Measurements from ENCODE around the gene XRN2.

The XRN2 gene

DNA sequence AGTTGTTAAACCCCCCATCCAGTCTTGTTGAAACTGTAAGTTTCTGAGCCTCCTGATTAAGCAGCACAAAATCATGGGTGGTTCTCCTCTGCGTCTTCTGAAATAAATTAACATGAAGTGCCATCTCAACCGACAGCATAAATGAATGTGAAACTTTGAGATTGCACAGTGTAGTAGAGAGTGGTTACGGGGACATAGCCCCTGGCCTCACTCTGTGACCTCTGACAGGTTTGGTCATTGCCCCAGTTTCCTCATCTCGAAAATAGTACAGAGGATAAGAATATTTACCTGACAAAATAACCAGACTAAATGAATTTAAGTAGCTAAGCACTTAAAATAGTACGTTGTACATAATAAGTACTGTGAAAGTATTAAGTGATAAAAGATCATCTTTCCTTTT lies 75.1 kb downstream of the XRN2 start:
- Histone ChIP-seq H3K36me3 (ENCODE audit: control insufficient read depth, insufficient read depth, low read length) (no peaks in the 10 kb centered on the region), H3K9ac (ENCODE audit: low read depth, low read length) (no peak overlapping the region), H3K4me1 (ENCODE audit: control insufficient read depth, insufficient read depth, low read length) (no peaks in the 10 kb centered on the region), H3K27me3 (ENCODE audit: control insufficient read depth, insufficient read depth, low read length) (no peaks in the 10 kb centered on the region), H3K9me3 (ENCODE audit: control insufficient read depth, insufficient read depth, low read length) (no peaks in the 10 kb centered on the region), H3K4me3 (ENCODE audit: low read depth, low read length) (no peak overlapping the region)

DNA sequence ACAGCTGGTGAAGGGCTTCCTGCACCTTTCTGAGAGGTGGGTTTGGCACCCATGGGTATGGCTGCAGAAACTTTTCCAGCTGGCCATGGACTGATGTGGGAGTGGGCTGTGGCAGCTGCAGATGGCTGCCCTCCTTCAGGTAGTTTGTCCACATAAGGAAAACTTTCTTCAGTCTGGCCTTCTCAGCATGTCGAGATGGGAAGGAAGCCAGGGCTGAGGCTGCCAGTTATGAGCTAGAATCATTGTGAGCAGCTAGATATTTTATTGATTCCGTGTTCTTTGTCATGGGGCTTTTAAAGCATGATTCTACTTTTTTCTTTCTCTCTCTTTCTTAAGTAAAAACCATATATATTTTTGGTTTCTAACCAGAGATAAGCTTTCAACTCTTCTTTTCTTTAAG lies 77.6 kb downstream of the XRN2 start:
- Histone ChIP-seq H3K4me3 (ENCODE audit: low read depth, low read length) (no peak overlapping the region), H3K9ac (ENCODE audit: low read depth, low read length) (no peak overlapping the region), H3K9me3 (ENCODE audit: control insufficient read depth, insufficient read depth, low read length) (no peaks in the 10 kb centered on the region), H3K4me1 (ENCODE audit: control insufficient read depth, insufficient read depth, low read length) (no peaks in the 10 kb centered on the region), H3K36me3 (ENCODE audit: control insufficient read depth, insufficient read depth, low read length) (no peaks in the 10 kb centered on the region), H3K27me3 (ENCODE audit: control insufficient read depth, insufficient read depth, low read length) (no peaks in the 10 kb centered on the region)

DNA sequence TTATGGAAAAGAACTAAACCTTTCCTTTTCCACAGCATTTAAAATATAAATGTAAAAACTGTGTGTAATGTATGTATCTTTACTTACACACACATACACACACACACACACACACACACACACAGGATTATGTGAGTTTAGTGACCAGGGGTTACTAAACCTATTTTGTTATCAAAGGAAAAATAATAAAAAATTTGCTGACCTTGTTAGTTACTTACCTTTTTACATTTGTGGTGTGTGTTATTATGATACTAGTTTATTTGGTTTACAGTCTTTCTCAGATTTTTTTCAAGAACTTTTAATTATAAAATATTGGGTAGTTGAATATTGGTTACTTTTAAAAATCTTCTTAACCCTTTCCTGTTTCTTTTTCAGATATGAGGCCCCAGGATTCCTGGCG lies 78.5 kb downstream of the XRN2 start:
- Histone ChIP-seq H3K4me3 (ENCODE audit: low read depth, low read length) (no peak overlapping the region), H3K36me3 (ENCODE audit: control insufficient read depth, insufficient read depth, low read length) (no peaks in the 10 kb centered on the region), H3K9ac (ENCODE audit: low read depth, low read length) (no peak overlapping the region), H3K27me3 (ENCODE audit: control insufficient read depth, insufficient read depth, low read length) (no peaks in the 10 kb centered on the region), H3K4me1 (ENCODE audit: control insufficient read depth, insufficient read depth, low read length) (no peaks in the 10 kb centered on the region), H3K9me3 (ENCODE audit: control insufficient read depth, insufficient read depth, low read length) (no peaks in the 10 kb centered on the region)

DNA sequence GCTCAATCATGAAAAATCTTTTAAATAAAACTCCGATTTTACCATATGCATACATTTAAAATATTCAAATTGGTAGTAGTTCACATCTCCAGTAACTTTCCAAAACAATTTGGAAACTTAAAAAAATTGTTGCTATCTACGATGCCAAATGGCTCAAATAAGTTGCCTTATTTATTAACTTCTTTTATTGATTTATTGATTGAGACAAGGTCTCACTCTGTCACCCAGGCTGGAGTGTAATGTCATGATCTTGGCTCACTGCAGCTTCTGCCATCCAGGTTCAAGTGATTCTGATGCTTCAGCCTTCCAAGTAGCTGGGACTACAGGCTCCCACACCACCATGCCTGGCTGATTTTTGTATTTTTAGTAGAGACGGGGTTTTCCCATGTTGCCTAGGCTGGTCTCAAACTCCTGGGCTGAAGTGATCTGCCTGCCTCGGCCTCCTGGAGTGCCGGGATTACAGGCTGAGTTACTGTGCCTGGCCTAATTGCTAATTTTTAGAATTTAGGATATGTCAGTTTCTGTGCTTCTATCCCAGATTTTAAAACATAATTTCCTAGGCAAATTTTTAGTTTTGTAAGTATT lies 81.3 kb downstream of the XRN2 start:
- no peaks in the 10 kb centered on the region for H3K36me3 ChIP-seq (ENCODE audit: control insufficient read depth, insufficient read depth, low read length)

DNA sequence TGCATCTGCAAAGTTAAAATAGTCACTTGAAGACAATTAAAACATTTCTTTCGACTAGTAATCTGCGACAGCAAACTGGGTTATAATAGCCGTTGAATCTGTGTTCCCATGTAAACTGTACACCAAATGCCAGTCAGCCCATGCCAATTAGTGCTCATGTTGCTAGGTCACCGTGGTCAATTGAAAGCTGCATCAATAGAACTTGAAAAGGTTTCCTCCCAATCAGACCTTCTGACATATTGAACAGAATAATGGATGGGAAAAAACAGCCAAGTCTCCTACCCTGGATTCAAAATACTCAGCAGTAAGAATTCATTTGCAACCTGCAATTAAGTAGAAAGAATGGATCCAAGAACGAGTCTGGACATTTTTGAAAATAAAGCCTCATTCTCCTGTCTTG lies 83.0 kb downstream of the XRN2 start:
- H3K27me3 ChIP-seq (ENCODE audit: control insufficient read depth, insufficient read depth, low read length), result peaks cover 9% of the 10 kb centered on the region
- H3K36me3 ChIP-seq (ENCODE audit: control insufficient read depth, insufficient read depth, low read length), result no peaks in the 10 kb centered on the region
- H3K9me3 ChIP-seq (ENCODE audit: control insufficient read depth, insufficient read depth, low read length), result no peaks in the 10 kb centered on the region

More for the DNA sequence above, 81.3 kb downstream of the XRN2 start:
- no peaks in the 10 kb centered on the region for H3K9me3 ChIP-seq (ENCODE audit: control insufficient read depth, insufficient read depth, low read length)
- no peak overlapping the region for H3K9ac ChIP-seq (ENCODE audit: low read depth, low read length)
- no peak overlapping the region for H3K4me3 ChIP-seq (ENCODE audit: low read depth, low read length)
- no peaks in the 10 kb centered on the region for H3K27me3 ChIP-seq (ENCODE audit: control insufficient read depth, insufficient read depth, low read length)
- H3K4me1 ChIP-seq (ENCODE audit: control insufficient read depth, insufficient read depth, low read length), result no peaks in the 10 kb centered on the region

DNA sequence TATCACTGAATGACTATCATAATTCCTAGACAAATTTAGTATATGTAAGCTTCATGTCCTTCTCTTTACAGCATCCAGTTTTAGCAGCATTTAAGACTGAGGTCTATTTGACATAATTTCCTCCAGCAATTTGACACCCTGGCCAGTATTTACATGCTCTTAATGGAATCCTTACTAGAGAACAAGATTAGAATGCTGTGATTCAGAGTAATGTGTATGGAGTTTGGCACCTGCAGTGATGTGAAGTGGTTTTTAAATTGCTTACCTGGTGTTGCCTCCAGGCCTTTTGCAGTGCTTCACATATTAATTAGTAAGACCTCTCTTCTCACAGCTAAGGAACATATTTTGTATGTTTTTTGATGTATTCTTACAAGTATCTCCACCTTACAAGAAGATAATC lies 84.4 kb downstream of the XRN2 start:
- no peaks in the 10 kb centered on the region for H3K9me3 ChIP-seq (ENCODE audit: control insufficient read depth, insufficient read depth, low read length)
- peaks cover 20% of the 10 kb centered on the region for H3K27me3 ChIP-seq (ENCODE audit: control insufficient read depth, insufficient read depth, low read length)
- no peaks in the 10 kb centered on the region for H3K36me3 ChIP-seq (ENCODE audit: control insufficient read depth, insufficient read depth, low read length)
- no peak overlapping the region for H3K9ac ChIP-seq (ENCODE audit: low read depth, low read length)
- H3K4me3 ChIP-seq (ENCODE audit: low read depth, low read length), result no peak overlapping the region
- H3K4me1 ChIP-seq (ENCODE audit: control insufficient read depth, insufficient read depth, low read length), result no peaks in the 10 kb centered on the region

More for the DNA sequence above, 83.0 kb downstream of the XRN2 start:
- Histone ChIP-seq H3K9ac (ENCODE audit: low read depth, low read length) (no peak overlapping the region), H3K4me1 (ENCODE audit: control insufficient read depth, insufficient read depth, low read length) (no peaks in the 10 kb centered on the region), H3K4me3 (ENCODE audit: low read depth, low read length) (no peak overlapping the region)

DNA sequence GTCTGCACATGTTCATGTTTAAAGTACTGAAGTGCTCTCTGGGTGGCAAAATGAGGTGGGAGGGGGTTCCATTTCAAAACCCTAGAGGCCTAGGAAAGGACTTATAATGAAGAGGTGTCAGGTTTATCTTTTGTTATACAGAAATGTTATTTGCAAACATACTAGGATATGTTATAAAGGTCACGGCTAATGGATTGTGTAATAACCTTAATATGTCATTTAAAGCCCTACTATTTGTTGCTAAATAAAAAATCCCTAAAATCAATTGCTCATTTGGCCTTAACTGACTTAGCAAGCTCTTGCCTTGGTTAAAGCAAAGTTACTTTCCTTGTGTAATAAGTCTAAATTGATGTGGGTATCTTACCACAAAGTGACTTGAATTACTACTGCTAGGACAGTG lies 85.4 kb downstream of the XRN2 start:
- peaks cover 30% of the 10 kb centered on the region for H3K27me3 ChIP-seq (ENCODE audit: control insufficient read depth, insufficient read depth, low read length)
- no peak overlapping the region for H3K4me3 ChIP-seq (ENCODE audit: low read depth, low read length)
- H3K9me3 ChIP-seq (ENCODE audit: control insufficient read depth, insufficient read depth, low read length), result no peaks in the 10 kb centered on the region
- H3K9ac ChIP-seq (ENCODE audit: low read depth, low read length), result no peak overlapping the region
- no peaks in the 10 kb centered on the region for H3K4me1 ChIP-seq (ENCODE audit: control insufficient read depth, insufficient read depth, low read length)
- no peaks in the 10 kb centered on the region for H3K36me3 ChIP-seq (ENCODE audit: control insufficient read depth, insufficient read depth, low read length)

DNA sequence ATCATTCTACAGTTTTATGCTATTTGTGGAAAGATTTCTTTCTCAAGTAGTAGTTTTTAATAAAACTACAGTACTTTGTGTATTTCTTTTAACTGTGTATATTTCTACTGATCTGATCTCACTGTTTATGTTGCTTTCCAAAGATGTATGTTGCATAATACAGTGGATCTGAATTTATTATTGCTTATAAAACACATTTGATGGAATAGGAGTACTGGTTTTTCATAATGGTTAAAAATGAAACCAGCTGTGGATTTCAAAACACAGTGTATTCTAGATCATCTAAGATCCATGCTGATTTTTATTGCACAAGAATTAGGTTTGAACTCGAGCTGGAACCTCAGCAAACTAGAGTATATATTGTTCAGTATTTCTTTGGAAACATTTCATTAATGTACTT lies 86.2 kb downstream of the XRN2 start:
- Histone ChIP-seq H3K9me3 (ENCODE audit: control insufficient read depth, insufficient read depth, low read length) (no peaks in the 10 kb centered on the region), H3K27me3 (ENCODE audit: control insufficient read depth, insufficient read depth, low read length) (peaks cover 38% of the 10 kb centered on the region), H3K9ac (ENCODE audit: low read depth, low read length) (no peak overlapping the region), H3K4me3 (ENCODE audit: low read depth, low read length) (no peak overlapping the region), H3K36me3 (ENCODE audit: control insufficient read depth, insufficient read depth, low read length) (no peaks in the 10 kb centered on the region), H3K4me1 (ENCODE audit: control insufficient read depth, insufficient read depth, low read length) (no peaks in the 10 kb centered on the region)

DNA sequence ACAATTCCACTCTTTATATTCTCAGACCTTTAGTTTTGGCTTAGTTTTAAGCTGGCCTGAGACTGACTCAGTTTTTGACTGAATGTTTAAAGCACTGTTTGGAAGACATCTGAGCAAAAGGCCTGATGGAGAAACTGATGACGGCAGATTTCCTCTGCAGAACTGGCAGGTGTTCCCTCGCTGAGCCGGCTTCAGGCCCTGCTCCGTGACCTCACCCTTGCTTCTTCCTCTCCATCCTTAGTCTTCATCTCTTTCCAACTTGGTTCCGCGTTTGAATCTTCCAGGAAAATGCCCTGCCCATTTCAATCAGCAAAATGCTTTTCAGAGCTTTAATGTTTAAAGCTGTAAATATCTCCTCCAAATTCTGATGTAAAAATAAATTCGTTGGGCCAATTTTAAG lies 87.6 kb downstream of the XRN2 start:
- Histone ChIP-seq H3K4me1 (ENCODE audit: control insufficient read depth, insufficient read depth, low read length) (no peaks in the 10 kb centered on the region), H3K36me3 (ENCODE audit: control insufficient read depth, insufficient read depth, low read length) (no peaks in the 10 kb centered on the region), H3K9me3 (ENCODE audit: control insufficient read depth, insufficient read depth, low read length) (no peaks in the 10 kb centered on the region), H3K9ac (ENCODE audit: low read depth, low read length) (no peak overlapping the region), H3K27me3 (ENCODE audit: control insufficient read depth, insufficient read depth, low read length) (peaks cover 52% of the 10 kb centered on the region), H3K4me3 (ENCODE audit: low read depth, low read length) (no peak overlapping the region)

DNA sequence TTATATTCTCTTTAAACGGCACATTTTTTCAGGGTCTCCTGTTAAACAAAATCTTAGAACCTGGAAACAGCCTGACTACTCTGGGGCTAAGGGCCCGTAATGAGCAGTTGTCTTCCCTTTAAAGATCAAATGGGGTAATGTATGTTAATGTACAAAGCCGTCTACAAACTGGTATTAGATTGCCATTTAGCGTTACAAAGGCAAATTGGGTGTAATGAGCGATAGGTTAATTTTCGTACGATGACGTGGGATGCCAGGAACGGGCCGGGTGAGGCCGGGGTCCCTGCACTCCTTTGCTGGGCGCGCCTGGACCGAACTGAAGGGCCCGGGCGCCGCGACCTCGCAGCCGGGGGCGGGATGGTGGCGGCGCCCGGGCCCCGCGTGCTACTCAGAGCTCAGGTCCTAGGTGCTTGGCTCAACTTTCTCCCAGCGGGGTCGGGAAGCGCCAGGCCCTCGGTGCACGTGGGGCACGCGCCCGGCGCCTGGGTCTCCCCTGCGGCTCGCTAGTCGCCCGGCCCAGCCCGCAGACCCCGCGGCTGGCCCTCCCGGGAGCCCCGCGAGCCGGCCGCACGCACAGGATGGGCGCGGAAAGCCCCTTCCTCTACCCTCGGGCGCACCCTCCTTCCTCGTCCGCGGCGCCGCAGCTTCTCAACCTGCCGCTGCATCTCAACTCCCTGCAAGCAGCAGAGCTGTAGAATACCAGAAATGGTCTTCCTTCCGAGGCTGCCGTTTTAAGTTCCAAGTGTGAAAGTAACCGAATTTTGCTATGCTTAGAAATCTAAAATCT lies 88.2 kb downstream of the XRN2 start:
- Histone ChIP-seq H3K4me3 (ENCODE audit: low read depth, low read length) (peak overlapping the region; percentile 45), H3K36me3 (ENCODE audit: control insufficient read depth, insufficient read depth, low read length) (no peaks in the 10 kb centered on the region), H3K9me3 (ENCODE audit: control insufficient read depth, insufficient read depth, low read length) (no peaks in the 10 kb centered on the region), H3K27me3 (ENCODE audit: control insufficient read depth, insufficient read depth, low read length) (peaks cover 58% of the 10 kb centered on the region), H3K4me1 (ENCODE audit: control insufficient read depth, insufficient read depth, low read length) (no peaks in the 10 kb centered on the region), H3K9ac (ENCODE audit: low read depth, low read length) (no peak overlapping the region)

DNA sequence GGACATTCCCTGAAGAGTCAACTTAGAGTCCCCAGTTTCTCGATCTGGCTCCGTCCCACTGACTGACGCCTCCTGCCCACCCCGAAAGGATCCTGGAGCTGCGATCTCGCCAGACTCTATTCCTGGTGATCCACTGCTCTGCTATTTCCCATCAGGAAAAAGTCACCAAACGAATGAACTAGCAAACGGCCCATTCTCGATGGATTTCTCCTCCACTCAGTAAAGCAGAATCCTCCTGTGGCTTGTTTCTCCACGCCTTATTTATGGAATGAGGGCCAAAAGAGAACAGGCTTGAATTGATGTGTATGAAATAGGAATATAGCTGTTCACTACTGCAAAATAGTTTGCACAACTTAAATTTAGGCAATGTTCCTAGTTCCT lies 88.8 kb downstream of the XRN2 start:
- H3K9ac ChIP-seq (ENCODE audit: low read depth, low read length), result no peak overlapping the region
- no peaks in the 10 kb centered on the region for H3K36me3 ChIP-seq (ENCODE audit: control insufficient read depth, insufficient read depth, low read length)
- no peaks in the 10 kb centered on the region for H3K9me3 ChIP-seq (ENCODE audit: control insufficient read depth, insufficient read depth, low read length)
- peaks cover 60% of the 10 kb centered on the region for H3K27me3 ChIP-seq (ENCODE audit: control insufficient read depth, insufficient read depth, low read length)
- no peaks in the 10 kb centered on the region for H3K4me1 ChIP-seq (ENCODE audit: control insufficient read depth, insufficient read depth, low read length)
- H3K4me3 ChIP-seq (ENCODE audit: low read depth, low read length), result peak overlapping the region; percentile 45

DNA sequence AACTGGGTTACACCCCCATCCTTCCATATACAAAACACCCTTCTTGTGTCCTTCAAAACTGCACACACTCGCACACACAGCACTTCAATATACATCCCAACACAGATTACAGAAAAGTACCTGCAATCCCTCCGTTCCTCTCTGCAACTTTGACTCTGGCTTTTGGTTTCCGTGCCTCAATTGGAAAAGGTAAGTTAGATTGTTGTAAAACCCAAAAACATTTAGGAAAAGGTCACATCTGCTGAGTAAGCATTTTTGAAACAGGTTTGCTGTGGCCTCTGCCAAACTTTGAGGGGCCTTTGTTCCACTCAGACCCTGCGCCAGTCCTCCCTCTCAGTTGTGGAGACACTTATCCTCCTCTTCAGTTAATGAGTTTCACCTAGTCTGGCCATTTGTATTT lies 90.0 kb downstream of the XRN2 start:
- Histone ChIP-seq H3K9me3 (ENCODE audit: control insufficient read depth, insufficient read depth, low read length) (no peaks in the 10 kb centered on the region), H3K9ac (ENCODE audit: low read depth, low read length) (no peak overlapping the region), H3K4me1 (ENCODE audit: control insufficient read depth, insufficient read depth, low read length) (no peaks in the 10 kb centered on the region), H3K27me3 (ENCODE audit: control insufficient read depth, insufficient read depth, low read length) (peaks cover 71% of the 10 kb centered on the region), H3K4me3 (ENCODE audit: low read depth, low read length) (no peak overlapping the region), H3K36me3 (ENCODE audit: control insufficient read depth, insufficient read depth, low read length) (no peaks in the 10 kb centered on the region)

All from iPS-15b (cell line).